A673 (cell line): ENCODE results near the gene IPMK. TPM values are rescaled to one million over a fixed set of nuclear protein-coding genes. Genes with fewer than 3 reads are reported as not detected.
"Not testable (repeated sequence)": the region's sequence is repeated elsewhere in the genome, so short reads cannot be mapped to it uniquely, and the experiment has no call there.

Experiments used
- BruUV-seq: library from RNA; stranded (reverse); fragments of 400-500 nt; replicated peaks from 2 replicates; lab custom pipeline; 2021; lab: Mats Ljungman, UMichigan
- CTCF ChIA-PET: fragments of 300-600 bp; sonication (Branson Sonifier 250); formaldehyde crosslinking; loops from one replicate; lab custom pipeline; 2022; ENCODE audit warnings: antibody characterized with exemption; lab: Charles Lee
- POLR2A ChIA-PET: fragments of 300-600 bp; sonication (Branson Sonifier 250); formaldehyde crosslinking; loops from one replicate; lab custom pipeline; 2022; ENCODE audit warnings: antibody characterized with exemption; ENCODE audit not compliant: low non-redundant PET; lab: Charles Lee
- DNase-seq: peaks from one replicate; pipeline ENCODE4 v3.0.0-alpha.2; 2015; ENCODE audit warnings: low spot score
- H3K27ac ChIP-seq: fragments of 200-600 bp; sonication (generic); 2 replicates; pipeline ENCODE4 v1.5.1; 2016; ENCODE audit warnings: mixed run types, low read depth, mild to moderate bottlenecking, mixed read lengths, antibody characterized with exemption, low read length; ENCODE audit not compliant: poor library complexity, severe bottlenecking
- H3K27me3 ChIP-seq: fragments of 200-600 bp; sonication (generic); replicated peaks from 2 replicates; pipeline ENCODE4 v1.6.1; 2017; ENCODE audit warnings: mixed run types, low read depth, mild to moderate bottlenecking, mixed read lengths, antibody characterized with exemption, low read length; ENCODE audit not compliant: insufficient read depth, poor library complexity
- H3K36me3 ChIP-seq: fragments of 200-600 bp; sonication (generic); 2 replicates; pipeline ENCODE4 v1.6.1; 2016; ENCODE audit warnings: mixed run types, mild to moderate bottlenecking, mixed read lengths, antibody characterized with exemption, low read length; ENCODE audit not compliant: insufficient read depth, poor library complexity, severe bottlenecking
- H3K4me1 ChIP-seq: fragments of 200-600 bp; sonication (generic); 2 replicates; pipeline ENCODE4 v1.6.1; 2017; ENCODE audit warnings: mixed run types, mild to moderate bottlenecking, mixed read lengths, antibody characterized with exemption, low read length; ENCODE audit not compliant: insufficient read depth, poor library complexity, severe bottlenecking
- H3K4me3 ChIP-seq: fragments of 200-600 bp; sonication (generic); 2 replicates; pipeline ENCODE4 v1.5.1; 2016; ENCODE audit warnings: low read depth, mixed run types, mild to moderate bottlenecking, mixed read lengths, low read length; ENCODE audit not compliant: poor library complexity, severe bottlenecking
- H3K9me3 ChIP-seq: fragments of 200-600 bp; sonication (generic); 2 replicates; pipeline ENCODE4 v1.6.1; 2016; ENCODE audit warnings: mixed run types, low read depth, mild to moderate bottlenecking, mixed read lengths, antibody characterized with exemption, low read length; ENCODE audit not compliant: poor library complexity, severe bottlenecking
- CTCF ChIP-seq: fragments of 300-800, 200-600 bp; sonication (generic); conservative IDR thresholded peaks from 2 replicates; pipeline ENCODE4 v1.5.1; 2017; ENCODE audit warnings: low read depth, mild to moderate bottlenecking, antibody characterized with exemption, low read length, moderate library complexity, mixed read lengths
- EZH2 ChIP-seq: fragments of 200-600 bp; sonication (generic); IDR thresholded peaks from 2 replicates; pipeline ENCODE4 v1.6.1; 2017; ENCODE audit warnings: borderline replicate concordance, low read depth, mild to moderate bottlenecking, mixed read lengths, antibody characterized with exemption, low read length; ENCODE audit not compliant: poor library complexity, severe bottlenecking
- intact Hi-C: fragments of 100-400 bp; cut with micrococcal nuclease; formaldehyde crosslinking; loops from one replicate; pipeline ENCODE4 v1.10.0; 2022; ENCODE audit not compliant: unreplicated experiment
- total RNA-seq: library from RNA; stranded (reverse); gene quantifications from 2 replicates; pipeline ENCODE4 v1.2.3, GENCODE V29; 2021

Gene IPMK
- total RNA-seq, 1 experiment from 2014 or later, result 8.2 TPM

- ChIA-PET CTCF (no interaction called here), POLR2A (no interaction called here)
- intact Hi-C loops, result no loop called here
- H3K27ac ChIP-seq, result no peak overlapping the region
- peaks cover 3% of the 10 kb centered on the region for H3K9me3 ChIP-seq
- H3K4me1 ChIP-seq, result peaks cover 14% of the 10 kb centered on the region
- no peak for DNase-seq
- no peak for TF ChIP-seq EZH2
- peak; percentile 34; the same call in 1 of the 2 replicates for TF ChIP-seq CTCF
- no peaks in the 10 kb centered on the region for H3K36me3 ChIP-seq
- H3K27me3 ChIP-seq, result no peaks in the 10 kb centered on the region
- BruUV-seq, result no TSS peak
- H3K4me3 ChIP-seq, result no peak overlapping the region
Measured at GRCh38 chr10:58258977-58259692, 8.6 kb downstream of the IPMK start.

GRCh38 chr10:58256013-58256780, 11.5 kb downstream of the IPMK start:
- H3K27me3 ChIP-seq, H3K36me3 ChIP-seq, CTCF ChIA-PET, DNase-seq, POLR2A ChIA-PET, intact Hi-C loops, H3K9me3 ChIP-seq, H3K4me3 ChIP-seq, H3K27ac ChIP-seq, BruUV-seq, H3K4me1 ChIP-seq: not testable (repeated sequence)

GRCh38 chr10:58254644-58255043, 13.1 kb downstream of the IPMK start:
- Histone ChIP-seq H3K36me3 (no peaks in the 10 kb centered on the region), H3K27ac (no peak overlapping the region), H3K9me3 (peaks cover 10% of the 10 kb centered on the region), H3K27me3 (no peaks in the 10 kb centered on the region), H3K4me1 (no peaks in the 10 kb centered on the region), H3K4me3 (no peak overlapping the region)
- no peak for DNase-seq
- no peak for TF ChIP-seq EZH2
- TF ChIP-seq CTCF, result no peak
- intact Hi-C loops, result no loop called here
- BruUV-seq, result no TSS peak
- POLR2A ChIA-PET, result no interaction called here
- CTCF ChIA-PET, result no interaction called here
